ENCODE results near the gene NALCN.

Gene NALCN

GRCh38 chr13:101415358-101416174 is 742 bp downstream of the NALCN start:
- DNase-seq (ENCODE audit: low read depth, low spot score): no peak

DNA sequence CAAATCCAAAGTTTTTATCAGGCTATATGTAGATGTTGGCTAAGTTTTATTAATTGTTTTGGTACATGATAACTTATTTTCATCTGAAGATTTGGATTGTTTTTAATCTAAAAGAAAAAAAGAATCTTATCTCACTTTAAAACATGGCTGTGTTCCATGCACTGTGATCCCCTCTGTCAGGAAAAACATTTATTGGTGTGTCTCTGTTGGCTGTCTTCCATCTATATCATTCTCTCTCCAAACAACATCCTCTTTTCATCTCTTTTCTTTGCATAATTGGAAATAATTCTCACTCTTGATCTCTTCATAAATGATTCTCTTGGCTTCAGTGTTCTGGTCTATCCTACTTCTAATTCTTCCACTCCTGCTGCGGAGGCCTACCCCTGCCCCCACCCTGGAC is 4.2 kb downstream of the NALCN start:
- DNase-seq (ENCODE audit: low read depth, low spot score): no peak

- DNase-seq (ENCODE audit: low read depth, low spot score): no peak
Measured at GRCh38 chr13:101408992-101409656, 7.2 kb downstream of the NALCN start.

DNA sequence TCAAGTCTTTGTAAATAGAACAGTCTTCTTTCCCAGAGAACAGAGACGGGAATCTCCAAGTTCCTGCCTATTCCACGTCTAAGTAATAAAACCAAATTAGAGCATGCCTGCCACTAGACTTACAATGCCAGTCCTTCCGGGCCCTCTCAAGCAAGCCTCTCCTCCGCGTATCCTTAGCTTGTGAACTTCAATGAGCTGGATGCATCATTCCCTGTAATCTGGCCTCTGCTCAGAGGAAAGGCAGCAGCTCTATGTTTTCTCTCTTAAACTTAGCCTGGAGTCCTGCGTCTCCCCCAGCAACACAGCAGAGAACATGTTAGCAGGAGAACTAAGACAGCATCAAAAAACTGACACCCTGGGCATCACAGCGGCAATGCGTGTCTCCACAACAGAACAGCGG is 8.2 kb downstream of the NALCN start:
- DNase-seq (ENCODE audit: low read depth, low spot score): no peak

DNA sequence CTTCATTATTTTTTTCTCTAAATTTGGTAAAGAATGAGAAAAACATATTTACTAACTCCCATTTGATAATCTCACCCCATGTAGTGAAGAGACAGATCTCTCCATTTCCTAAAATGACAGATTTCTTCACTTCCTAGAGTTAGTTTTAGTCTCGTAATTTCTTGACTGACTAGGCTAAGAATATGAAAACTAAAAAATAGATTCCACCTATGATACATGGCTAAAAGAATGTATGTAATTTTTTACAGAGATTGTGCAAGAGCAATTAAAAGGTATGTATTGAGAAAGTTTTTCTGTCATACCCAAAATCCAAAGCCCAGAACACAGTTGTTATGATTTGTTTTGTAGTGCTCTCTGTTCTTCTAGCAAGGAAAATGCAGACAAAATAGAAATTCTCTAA is 9.5 kb downstream of the NALCN start:
- DNase-seq (ENCODE audit: low read depth, low spot score): no peak

- no peak for DNase-seq (ENCODE audit: low read depth, low spot score)
Measured at GRCh38 chr13:101401196-101401595, 15.1 kb downstream of the NALCN start.

- DNase-seq (ENCODE audit: low read depth, low spot score): no peak
Measured at GRCh38 chr13:101399365-101399764, 16.9 kb downstream of the NALCN start.

DNA sequence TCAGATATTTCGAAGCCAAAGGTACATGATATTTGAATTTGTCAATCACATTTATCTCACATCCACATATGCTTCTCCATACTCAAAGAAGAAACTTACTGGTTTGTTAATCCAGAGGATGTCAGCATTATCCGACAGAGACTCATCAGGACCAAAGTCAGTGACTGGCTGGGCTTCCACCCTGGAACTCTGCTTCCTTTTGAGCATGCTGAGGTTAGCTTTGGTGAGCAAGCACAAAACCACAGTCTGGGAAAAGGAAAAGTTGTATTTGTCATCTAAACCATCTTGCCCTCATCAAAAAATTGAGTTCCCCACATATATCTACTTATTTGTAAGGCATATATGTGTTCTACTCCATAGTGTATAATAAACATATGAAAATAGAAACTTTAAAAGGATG is 17.4 kb downstream of the NALCN start:
- no peak for DNase-seq (ENCODE audit: low read depth, low spot score)

- no peak for DNase-seq (ENCODE audit: low read depth, low spot score)
Measured at GRCh38 chr13:101398191-101398590, 18.1 kb downstream of the NALCN start.

DNA sequence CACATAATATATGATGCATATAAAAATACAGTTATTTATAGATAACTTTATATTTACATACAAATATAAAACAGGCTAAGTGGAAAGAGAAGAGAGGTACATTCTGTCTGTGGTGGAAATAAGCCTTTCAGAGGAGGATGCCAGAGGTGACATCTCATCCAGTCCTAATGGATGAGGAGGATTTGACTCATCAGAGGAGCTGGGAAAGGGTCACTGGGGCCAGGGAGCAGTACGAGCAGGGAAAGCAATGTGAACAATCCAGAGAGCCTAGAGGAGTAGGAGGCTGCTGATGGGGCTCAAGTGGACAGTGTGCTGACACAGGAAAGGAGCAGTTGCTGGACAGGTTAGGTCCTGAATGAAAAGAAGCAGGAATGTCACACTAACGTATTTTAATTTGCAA is 18.6 kb downstream of the NALCN start:
- no peak for DNase-seq (ENCODE audit: low read depth, low spot score)

DNA sequence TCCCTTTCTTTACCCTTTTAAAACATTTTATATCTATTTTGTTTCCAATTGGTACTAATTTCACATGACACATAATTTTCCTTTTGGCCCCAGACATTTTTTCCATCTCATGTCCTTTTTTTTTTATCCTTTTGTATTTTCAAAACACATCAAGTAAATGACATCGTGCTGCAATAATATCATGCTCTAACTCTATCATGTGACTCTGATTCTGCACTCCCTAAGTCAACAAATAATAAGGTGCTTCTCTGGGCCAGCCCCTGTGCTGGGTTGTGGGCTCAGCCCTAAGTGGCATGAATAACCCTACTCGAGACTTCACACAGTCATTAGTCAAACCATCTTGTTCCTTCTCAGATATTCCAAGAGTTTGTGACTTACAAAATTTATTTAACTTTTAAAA is 21.7 kb downstream of the NALCN start:
- no peak for DNase-seq (ENCODE audit: low read depth, low spot score)

DNA sequence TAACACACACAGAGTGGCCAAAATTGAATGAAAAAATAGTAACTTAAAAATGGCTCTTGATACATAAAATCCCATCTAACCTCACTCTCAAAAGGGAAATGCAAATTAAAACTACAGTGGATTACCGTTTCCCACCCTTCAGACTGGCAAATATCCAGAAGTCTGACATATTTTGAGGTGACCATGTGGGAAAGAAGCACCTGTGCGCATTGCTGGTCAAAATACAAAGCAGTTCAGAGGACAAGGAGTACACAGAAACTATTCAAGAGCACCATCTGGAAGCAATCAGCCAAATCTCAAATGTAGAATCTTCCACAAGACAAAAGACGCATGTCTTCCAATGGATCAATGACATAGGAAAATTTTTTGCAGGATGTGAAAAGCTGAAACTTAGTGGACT is 23.2 kb downstream of the NALCN start:
- DNase-seq (ENCODE audit: low read depth, low spot score): no peak

DNA sequence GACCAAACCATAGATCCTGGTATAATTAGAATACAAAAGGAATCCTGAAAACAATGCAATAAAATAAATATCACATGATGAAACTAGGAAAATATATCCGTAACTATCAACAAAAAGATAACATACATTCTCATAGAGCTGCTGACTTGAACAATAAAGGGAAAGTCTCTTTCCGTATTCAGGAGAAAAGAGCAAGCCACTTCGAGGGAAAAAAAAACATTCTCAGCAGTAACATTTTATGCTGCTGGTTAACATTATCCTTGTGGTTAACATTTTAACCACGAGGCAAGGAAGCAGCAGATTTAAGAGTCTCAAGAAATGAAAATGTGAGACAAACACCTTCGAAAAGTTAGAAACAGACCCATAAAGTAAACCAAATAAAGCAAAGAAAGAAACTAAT is 25.8 kb downstream of the NALCN start:
- DNase-seq (ENCODE audit: low read depth, low spot score): no peak

DNA sequence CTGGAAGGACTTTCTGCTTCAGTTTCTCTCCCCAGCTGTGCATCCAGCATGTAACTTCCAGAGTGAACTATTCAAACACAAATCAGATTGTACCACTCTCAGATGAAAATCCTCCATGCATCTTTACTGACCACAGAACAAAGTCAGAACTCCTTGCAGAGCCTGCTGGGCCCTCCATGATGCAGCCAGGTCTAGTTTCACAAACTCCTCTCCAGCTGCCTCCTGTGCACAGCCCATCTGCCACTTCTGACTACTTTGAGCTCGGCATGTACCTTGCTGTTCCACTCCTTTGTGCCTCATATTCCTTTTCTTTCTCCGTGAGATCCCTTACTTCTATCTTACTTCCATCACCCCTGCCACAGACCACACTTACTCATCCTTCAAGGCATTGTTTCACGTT is 31.4 kb downstream of the NALCN start:
- no peak for DNase-seq (ENCODE audit: low read depth, low spot score)

DNA sequence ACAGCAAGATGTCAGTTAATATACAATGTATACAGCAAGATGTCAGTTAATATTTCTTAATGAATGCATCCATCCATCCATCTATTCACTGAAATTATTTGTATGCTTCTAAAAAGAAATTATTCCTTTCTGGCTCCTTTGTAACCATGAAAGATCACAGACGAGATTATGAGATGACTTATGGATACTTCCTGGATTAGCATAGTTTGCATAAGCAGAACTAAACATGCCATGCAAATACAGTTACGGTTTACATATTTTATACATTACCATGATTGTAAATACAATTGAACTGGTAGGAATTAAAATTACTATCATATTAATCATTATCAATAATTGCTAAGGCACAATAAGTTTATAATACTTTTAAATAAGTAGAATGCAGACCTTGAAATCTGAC is 32.7 kb downstream of the NALCN start:
- no peak for DNase-seq (ENCODE audit: low read depth, low spot score)

GRCh38 chr13:101382701-101383100 is 33.6 kb downstream of the NALCN start:
- no peak for DNase-seq (ENCODE audit: low read depth, low spot score)

DNA sequence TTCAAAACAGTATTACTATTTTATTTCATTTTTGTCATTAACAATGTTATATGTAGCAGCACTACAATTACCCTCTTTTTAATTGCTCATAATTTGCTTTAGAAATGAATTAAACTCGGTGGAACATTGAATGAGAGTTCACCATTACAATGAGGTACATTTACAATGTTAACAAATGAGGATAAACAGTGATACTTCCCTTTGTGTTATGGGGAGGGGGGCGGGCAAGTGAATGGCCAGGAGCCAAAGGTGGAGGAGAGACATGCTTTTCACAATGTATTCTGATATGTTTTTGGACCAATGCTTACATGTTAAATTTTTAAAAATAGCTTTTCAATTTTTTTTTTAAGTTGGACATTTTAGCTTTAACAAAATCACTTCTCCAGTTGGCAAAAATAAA is 34.2 kb downstream of the NALCN start:
- no peak for DNase-seq (ENCODE audit: low read depth, low spot score)

DNA sequence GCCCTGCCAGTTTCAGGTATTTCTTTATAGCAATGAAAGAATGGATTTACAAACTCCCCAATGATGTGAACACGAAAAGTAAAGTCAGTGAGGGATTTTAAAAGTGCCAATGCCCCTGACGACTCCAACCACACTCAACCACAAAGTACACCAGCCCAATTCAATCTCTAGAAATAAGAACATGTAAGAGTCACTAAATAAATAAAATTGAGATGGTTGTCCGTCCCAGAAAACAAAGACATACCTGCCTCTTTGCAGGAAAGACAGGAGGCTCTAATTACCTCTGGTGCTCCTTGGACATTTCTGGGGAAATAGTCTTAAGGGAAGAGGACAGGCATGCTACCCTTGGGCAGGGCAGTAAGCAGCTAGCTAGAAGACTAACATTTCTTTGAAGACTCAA is 55.8 kb downstream of the NALCN start:
- DNase-seq (ENCODE audit: low read depth, low spot score): no peak

- no peak for DNase-seq (ENCODE audit: low read depth, low spot score)
Measured at GRCh38 chr13:101354895-101355294, 61.4 kb downstream of the NALCN start.

DNA sequence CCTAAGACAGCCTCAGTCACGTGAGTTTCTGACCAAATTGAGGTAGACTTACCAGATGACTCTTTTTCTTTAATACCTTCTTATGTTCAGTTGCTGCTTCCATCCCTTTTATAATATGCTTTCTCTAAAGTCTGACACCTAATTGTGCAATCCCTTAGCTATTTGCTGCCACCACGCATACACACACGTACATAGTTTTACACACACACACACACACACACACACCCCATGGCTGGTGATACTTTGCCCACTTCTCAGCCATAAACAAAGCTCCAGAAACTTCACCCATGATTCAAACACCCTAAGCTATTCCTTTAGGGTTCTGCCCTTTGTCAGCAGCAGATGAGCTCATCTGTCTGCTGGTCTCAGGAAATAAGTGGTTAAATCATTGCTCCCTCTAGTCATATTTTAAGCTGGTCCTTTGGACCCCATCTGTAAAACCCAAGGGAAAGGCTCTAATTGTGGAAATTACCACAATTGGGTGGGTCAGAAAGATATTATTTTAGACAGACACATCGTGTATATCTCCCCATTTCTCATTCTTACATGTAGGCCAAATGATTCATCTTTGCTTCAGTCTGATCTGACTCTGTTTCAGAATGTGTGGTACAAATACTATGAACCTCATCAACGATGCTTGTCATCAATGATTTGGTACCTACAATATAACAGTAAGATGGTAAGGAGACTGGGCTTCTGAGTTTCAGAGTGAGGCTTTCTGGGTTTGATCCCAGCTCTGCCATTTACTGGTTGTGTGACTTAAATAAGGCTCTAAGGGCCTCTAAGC is 69.2 kb downstream of the NALCN start:
- no peak for DNase-seq (ENCODE audit: low read depth, low spot score)

DNA sequence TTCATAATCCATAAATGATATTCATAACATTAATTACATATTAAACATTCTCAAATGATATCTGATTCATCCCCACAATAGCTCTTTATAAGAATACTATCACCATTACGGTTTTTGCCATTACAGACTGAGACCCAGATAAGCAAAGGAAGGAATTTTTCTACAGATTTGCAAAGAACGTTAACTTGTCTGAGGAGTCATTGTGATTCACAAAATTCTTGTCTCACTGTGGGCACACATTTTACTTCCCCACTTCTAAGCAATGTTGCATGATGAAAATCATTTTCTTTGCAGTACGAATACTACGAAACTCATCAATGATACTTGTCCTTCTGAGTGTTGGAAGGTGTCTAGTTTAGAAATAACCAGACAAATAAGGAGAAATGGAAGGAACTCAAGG is 70.1 kb downstream of the NALCN start:
- DNase-seq (ENCODE audit: low read depth, low spot score): no peak

DNA sequence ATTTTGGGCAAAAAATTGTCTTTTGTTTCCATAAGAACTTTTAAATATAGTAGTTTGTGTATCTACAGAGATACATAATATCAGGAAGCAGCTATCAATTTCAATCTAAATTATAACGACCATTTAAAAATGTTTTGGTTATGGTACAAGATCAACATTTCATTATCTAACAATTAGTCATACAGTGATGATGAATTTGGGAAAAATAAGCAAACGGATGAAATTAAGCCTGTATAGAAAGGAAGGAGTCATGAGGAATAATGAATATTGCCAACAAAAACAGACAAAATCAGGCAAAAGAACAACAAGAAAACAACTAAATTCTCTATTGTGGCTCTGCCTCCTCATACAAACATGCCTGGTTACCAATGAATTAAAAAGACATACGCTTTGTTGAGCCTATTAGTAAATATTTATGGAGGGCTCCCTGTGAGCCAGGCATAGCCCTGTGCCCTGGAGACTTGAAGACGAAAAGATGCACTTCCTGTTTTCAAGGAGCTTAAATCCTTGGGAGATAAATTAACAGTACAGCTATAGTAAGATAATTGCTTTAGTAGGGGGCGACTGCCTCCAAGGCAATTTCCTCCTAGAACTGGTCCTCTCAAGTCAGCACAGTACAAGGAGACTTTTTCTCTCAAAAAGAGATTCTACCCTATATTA is 73.0 kb downstream of the NALCN start:
- DNase-seq (ENCODE audit: low read depth, low spot score): no peak

Measured in activated naive CD8-positive, alpha-beta T cell treated with anti-CD3 and anti-CD28 coated beads, Interleukin-2, amount 50 U/mL, for 16 hours (primary cell).